OCI-LY1 (cell line): ENCODE measurements around the gene CD2.

Source experiments
- EZH2 ChIP-seq: fragments of 200-600 bp; sonication (generic), shearing (Covaris generic); IDR thresholded peaks from 2 replicates; pipeline ENCODE4 v1.8.0; 2017; ENCODE audit warnings: borderline replicate concordance, mixed run types, mild to moderate bottlenecking, antibody characterized with exemption, low read length, moderate library complexity, mixed read lengths
- TF ChIP-seq, protein P1 (sequence below): fragments of 200-600 bp; sonication (generic), shearing (Covaris generic); IDR thresholded peaks from 2 replicates; pipeline ENCODE4 v1.5.1; 2017; ENCODE audit warnings: mild to moderate bottlenecking, antibody characterized with exemption, low read length, moderate library complexity, mixed read lengths

DNA sequence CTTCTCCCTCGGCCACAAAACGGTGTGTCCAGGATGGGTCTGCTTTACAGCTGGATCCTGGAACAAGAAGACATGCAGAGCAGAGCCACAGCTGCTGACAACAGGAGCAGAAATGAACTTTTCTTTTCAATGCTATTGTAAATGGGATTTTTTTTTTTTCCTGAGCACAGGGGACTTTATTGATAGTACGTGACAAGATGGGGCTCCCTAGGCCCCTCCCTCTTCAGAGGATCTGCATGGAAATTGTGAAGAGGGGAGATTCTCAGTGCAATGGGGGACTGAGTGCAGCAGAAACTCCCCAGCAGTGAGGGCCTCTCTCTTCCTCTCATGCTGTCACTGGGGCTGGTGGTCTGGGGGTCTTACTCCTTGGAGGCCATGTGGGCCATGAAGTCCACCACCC, 40.8 kb upstream of the CD2 start:
- no peak for TF ChIP-seq EZH2
- TF ChIP-seq, protein P1, sequence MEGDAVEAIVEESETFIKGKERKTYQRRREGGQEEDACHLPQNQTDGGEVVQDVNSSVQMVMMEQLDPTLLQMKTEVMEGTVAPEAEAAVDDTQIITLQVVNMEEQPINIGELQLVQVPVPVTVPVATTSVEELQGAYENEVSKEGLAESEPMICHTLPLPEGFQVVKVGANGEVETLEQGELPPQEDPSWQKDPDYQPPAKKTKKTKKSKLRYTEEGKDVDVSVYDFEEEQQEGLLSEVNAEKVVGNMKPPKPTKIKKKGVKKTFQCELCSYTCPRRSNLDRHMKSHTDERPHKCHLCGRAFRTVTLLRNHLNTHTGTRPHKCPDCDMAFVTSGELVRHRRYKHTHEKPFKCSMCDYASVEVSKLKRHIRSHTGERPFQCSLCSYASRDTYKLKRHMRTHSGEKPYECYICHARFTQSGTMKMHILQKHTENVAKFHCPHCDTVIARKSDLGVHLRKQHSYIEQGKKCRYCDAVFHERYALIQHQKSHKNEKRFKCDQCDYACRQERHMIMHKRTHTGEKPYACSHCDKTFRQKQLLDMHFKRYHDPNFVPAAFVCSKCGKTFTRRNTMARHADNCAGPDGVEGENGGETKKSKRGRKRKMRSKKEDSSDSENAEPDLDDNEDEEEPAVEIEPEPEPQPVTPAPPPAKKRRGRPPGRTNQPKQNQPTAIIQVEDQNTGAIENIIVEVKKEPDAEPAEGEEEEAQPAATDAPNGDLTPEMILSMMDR = no peak
